ENCODE data around the gene RABL3. TPM values are rescaled to one million over a fixed set of nuclear protein-coding genes. Genes with fewer than 3 reads are reported as not detected.

Gene RABL3
- total RNA-seq, 4 donors from 2014 or later: 9.3 to 14.8 (median 12.6) TPM

DNA sequence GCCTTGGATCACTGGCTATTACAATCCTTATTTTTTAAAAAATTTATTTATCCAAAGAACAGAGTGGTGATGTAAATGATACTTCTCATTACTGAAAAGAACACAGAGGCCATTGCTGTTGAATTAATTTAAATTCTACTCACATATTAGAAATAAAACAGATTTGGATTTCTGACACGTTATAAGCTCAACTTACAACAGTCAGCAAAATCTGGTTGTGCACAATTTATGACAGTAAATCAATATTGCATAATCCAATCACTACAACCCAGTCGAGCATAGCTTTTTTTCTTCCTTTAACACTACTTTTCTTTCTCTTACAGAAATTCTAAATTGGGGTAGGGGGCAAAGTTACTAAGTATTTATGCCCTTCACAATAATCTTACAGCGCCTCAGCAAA lies 43.0 kb downstream of the RABL3 start:
- no peak overlapping the region for H3K27ac ChIP-seq
- no peak for DNase-seq (ENCODE audit: low spot score in 2 of 2)
- no peaks in the 10 kb centered on the region for H3K9me3 ChIP-seq
- WGBS: 73% methylated on average over 3 of the region's 3 CpGs
- TF ChIP-seq EP300 (IDR thresholded peaks at IDR 0.05) (no peak), POLR2AphosphoS5 (IDR thresholded peaks at IDR 0.05) (no peak), POLR2A (IDR thresholded peaks at IDR 0.05) (no peak)
- TF ChIP-seq, protein P1, sequence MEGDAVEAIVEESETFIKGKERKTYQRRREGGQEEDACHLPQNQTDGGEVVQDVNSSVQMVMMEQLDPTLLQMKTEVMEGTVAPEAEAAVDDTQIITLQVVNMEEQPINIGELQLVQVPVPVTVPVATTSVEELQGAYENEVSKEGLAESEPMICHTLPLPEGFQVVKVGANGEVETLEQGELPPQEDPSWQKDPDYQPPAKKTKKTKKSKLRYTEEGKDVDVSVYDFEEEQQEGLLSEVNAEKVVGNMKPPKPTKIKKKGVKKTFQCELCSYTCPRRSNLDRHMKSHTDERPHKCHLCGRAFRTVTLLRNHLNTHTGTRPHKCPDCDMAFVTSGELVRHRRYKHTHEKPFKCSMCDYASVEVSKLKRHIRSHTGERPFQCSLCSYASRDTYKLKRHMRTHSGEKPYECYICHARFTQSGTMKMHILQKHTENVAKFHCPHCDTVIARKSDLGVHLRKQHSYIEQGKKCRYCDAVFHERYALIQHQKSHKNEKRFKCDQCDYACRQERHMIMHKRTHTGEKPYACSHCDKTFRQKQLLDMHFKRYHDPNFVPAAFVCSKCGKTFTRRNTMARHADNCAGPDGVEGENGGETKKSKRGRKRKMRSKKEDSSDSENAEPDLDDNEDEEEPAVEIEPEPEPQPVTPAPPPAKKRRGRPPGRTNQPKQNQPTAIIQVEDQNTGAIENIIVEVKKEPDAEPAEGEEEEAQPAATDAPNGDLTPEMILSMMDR (IDR thresholded peaks at IDR 0.05): no peak
- H3K27me3 ChIP-seq: no peaks in the 10 kb centered on the region
- no peaks in the 10 kb centered on the region for H3K4me1 ChIP-seq
- peaks cover 27% of the 10 kb centered on the region for H3K36me3 ChIP-seq
- H3K4me3 ChIP-seq: no peak overlapping the region

DNA sequence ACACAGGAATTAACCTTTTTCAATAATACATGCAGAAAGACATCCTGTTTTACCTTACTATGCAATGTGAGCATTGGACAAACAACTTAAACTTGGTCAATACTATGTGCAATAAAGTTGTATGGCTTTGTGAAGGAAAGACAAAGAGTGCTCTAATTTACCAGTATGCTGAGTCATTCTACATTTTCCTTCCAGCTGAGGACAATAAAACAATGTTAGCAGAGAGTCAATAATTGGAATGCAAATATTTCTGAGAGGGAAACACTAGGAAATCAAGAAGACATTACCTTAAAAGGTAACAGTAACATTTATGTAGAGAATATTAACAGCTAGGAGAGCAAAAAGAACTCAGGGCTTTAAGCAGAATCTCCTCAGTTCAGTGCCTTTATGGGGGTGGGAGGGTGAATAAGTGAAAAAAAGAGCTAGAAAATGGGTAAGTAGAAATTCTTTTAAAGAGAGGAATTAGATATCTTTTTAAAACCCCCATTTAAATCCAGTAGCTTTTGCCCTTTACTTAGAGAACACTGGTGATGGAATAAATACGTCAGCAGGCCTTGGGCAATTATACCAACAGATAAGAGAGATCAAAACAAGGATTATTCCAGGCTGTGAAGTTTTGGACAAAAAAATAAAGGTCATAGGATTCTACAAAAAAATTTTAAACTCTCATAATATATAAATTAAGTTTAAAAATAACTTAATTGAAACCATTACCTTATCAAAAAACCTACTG lies 48.7 kb downstream of the RABL3 start:
- TF ChIP-seq POLR2AphosphoS5 (IDR thresholded peaks at IDR 0.05) (no peak), POLR2A (IDR thresholded peaks at IDR 0.05) (no peak), EP300 (IDR thresholded peaks at IDR 0.05) (no peak)
- TF ChIP-seq, protein P1 (IDR thresholded peaks at IDR 0.05): no peak

DNA sequence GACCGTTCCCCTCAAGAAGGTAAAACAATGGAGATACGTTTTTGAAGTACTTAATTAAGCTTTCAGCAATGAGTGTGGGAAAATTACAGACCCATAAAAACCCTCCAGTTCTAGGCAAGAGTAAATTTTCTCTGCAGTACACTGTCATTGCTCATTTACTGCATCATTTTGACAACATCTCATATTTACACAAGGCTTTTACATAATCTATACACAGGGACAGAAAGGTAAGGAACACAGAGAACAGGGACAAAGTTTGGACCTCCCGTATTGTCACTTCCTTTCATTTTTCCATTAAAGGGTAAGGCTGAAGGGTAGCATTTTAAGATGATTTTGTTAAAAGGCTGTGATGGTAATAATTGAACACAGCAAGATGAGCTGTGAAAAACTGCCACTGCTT lies 52.9 kb downstream of the RABL3 start:
- no peak overlapping the region for H3K4me3 ChIP-seq
- no peak overlapping the region for H3K27ac ChIP-seq
- H3K27me3 ChIP-seq: no peaks in the 10 kb centered on the region
- no peaks in the 10 kb centered on the region for H3K4me1 ChIP-seq
- no peaks in the 10 kb centered on the region for H3K9me3 ChIP-seq
- DNase-seq (ENCODE audit: low spot score in 2 of 2): no peak
- peaks cover 13% of the 10 kb centered on the region for H3K36me3 ChIP-seq
- TF ChIP-seq, protein P1 (IDR thresholded peaks at IDR 0.05): no peak
- WGBS: 88% methylated on average over 3 of the region's 3 CpGs

More for the DNA sequence above, 48.7 kb downstream of the RABL3 start:
- DNase-seq (ENCODE audit: low spot score in 2 of 2): no peak
- Histone ChIP-seq H3K9me3 (no peaks in the 10 kb centered on the region), H3K27ac (no peak overlapping the region), H3K4me3 (no peak overlapping the region), H3K4me1 (no peaks in the 10 kb centered on the region), H3K27me3 (no peaks in the 10 kb centered on the region), H3K36me3 (peaks cover 20% of the 10 kb centered on the region)
- 92% methylated on average over 1 of the region's 1 CpG for WGBS

DNA sequence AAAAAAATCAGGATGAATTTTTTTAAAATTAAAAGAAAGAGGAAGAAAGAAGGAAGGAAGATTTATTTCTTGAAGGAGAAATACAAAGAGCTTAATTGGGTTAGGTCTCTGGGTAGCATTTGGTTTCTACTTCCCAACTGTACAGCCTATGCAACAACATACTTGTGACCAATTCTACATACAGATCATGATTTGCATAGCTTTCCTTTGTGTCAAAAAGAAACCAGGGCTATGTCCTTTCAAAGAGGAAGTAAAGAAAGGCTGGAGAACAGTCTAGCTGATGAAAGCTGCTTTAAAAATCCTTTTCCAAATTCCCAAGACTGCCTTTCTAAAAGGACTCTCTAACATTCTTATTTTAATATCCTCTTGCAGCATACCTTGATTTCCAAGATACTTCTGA lies 54.2 kb downstream of the RABL3 start:
- no peak overlapping the region for H3K27ac ChIP-seq
- H3K27me3 ChIP-seq: no peaks in the 10 kb centered on the region
- no peaks in the 10 kb centered on the region for H3K4me1 ChIP-seq
- H3K36me3 ChIP-seq: peaks cover 13% of the 10 kb centered on the region
- TF ChIP-seq EP300 (IDR thresholded peaks at IDR 0.05) (no peak), POLR2A (IDR thresholded peaks at IDR 0.05) (no peak)
- H3K4me3 ChIP-seq: no peak overlapping the region
- no peak for DNase-seq (ENCODE audit: low spot score in 2 of 2)
- no peaks in the 10 kb centered on the region for H3K9me3 ChIP-seq

DNA sequence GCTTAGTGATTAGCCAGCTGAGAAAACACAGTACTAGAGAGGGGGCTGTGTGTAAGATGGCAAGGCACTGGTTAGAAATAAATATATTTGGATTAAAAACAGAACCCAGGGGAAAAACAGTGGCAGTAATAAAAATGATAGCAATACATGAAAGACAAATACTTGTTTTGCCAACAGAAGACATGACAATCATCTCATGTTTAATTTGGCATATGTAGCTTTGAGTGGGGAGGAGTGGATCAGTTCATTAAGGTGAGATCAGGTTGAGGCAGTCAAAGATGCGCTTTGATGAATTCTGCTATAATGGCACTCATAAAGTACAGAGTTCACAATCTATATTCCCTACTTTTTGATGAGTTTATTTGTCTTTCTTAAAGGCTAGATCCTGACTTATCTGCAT lies 56.9 kb downstream of the RABL3 start:
- no peak for DNase-seq (ENCODE audit: low spot score in 2 of 2)
- H3K27me3 ChIP-seq: no peaks in the 10 kb centered on the region
- H3K27ac ChIP-seq: no peak overlapping the region
- H3K4me3 ChIP-seq: no peak overlapping the region
- WGBS: 100% methylated on average over 1 of the region's 1 CpG
- H3K4me1 ChIP-seq: no peaks in the 10 kb centered on the region
- H3K36me3 ChIP-seq: peaks cover 13% of the 10 kb centered on the region
- TF ChIP-seq EP300 (IDR thresholded peaks at IDR 0.05): no peak
- H3K9me3 ChIP-seq: no peaks in the 10 kb centered on the region

DNA sequence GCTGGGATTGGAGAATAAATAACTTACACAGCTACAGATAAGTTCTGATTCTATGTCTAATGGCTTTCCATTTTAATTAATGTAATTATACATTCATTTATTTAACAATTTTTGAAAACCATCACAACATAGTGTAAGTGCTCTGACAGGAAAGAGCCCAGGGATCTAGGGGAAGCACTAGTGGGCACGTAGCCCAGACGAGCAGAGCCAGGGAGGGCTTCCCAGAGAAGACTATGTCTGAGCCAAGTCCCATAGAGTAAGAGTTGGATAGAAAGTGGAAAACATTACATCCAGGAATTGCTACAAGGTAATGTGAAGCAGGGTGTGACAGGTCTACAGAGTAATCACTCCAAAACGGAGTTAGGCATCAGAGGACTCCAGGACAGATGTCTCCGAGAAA lies 57.4 kb downstream of the RABL3 start:
- Histone ChIP-seq H3K9me3 (no peaks in the 10 kb centered on the region), H3K4me1 (no peaks in the 10 kb centered on the region), H3K27ac (no peak overlapping the region), H3K27me3 (no peaks in the 10 kb centered on the region), H3K36me3 (peaks cover 13% of the 10 kb centered on the region), H3K4me3 (no peak overlapping the region)
- no peak for TF ChIP-seq POLR2AphosphoS5 (IDR thresholded peaks at IDR 0.05)
- no peak for TF ChIP-seq POLR2A (IDR thresholded peaks at IDR 0.05)
- DNase-seq (ENCODE audit: low spot score in 2 of 2): no peak
- WGBS: 67% methylated on average over 4 of the region's 4 CpGs
